GM21367 (cell line): Measurements from ENCODE around the gene PARN.

Experiments used
- ATAC-seq: cut with Tn5 transposase; IDR thresholded peaks from one replicate; pipeline ENCODE4 v1.9.1; 2021; ENCODE audit not compliant: unreplicated experiment

Gene PARN

GRCh38 chr16:14476183-14476582 lies 153.9 kb downstream of the PARN start:
- no peak for ATAC-seq

- ATAC-seq, result no peak
Observed at GRCh38 chr16:14475370-14476139, 154.5 kb downstream of the PARN start.

DNA sequence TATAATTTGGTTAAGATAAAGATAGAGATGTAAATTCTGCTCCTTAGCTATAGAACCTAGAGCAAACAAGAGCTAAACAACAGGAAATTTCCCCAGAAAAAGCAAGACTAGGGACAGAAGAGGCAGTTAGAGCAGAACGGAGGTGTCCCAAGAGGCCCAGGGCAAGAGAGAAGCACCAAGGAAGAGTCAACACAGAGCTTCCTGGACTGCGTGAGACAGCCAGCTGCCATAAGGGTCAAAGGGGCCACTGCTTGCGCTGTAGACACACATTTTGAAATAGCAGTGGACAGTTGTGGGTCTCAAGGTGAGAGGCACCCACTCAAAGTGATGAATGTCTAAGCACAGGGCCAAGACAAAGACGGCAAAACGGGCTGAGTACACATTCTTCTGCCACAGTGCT lies 156.6 kb downstream of the PARN start:
- ATAC-seq, result no peak

DNA sequence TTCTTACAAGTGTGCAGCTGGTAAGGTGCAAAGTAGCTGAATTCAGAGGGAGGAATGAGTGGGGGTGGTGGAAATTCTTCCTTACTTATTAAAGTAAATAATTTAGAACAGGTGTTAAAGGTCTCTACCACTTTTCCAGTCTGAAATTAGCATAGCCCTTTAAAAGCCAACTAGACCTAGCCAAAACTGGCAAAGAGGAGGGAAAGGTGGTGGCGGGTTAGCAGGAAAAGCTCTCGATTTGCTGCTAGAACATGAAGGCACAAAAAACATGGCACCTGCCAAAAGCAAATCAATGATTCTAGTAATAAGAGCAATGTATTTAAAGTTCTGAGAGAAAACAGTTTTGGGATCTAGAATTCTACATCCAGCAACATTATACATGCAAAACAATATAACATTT lies 157.7 kb downstream of the PARN start:
- ATAC-seq, result no peak

- ATAC-seq, result no peak
Observed at GRCh38 chr16:14470788-14471187, 159.3 kb downstream of the PARN start.

DNA sequence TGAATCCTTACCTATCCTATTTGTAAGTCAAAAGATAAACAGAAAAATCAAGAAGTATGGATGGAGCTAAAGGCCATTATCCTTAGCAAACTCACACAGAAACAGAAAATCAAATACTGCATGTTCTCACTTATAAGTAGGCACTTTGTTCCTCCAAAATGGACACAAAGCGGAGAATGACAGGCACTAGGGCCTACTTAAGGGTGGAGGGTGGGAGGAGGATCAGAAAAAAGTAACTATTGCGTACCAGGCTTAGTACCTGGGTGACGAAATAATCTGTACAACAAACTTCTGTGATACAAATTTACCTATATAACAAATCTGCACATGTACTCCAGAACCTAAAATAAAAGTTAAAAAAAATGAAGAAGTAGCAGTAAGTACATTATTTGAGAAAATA lies 164.3 kb downstream of the PARN start:
- no peak for ATAC-seq

GRCh38 chr16:14464796-14465195 lies 165.3 kb downstream of the PARN start:
- no peak for ATAC-seq

- no peak for ATAC-seq
Observed at GRCh38 chr16:14464192-14464591, 165.9 kb downstream of the PARN start.

DNA sequence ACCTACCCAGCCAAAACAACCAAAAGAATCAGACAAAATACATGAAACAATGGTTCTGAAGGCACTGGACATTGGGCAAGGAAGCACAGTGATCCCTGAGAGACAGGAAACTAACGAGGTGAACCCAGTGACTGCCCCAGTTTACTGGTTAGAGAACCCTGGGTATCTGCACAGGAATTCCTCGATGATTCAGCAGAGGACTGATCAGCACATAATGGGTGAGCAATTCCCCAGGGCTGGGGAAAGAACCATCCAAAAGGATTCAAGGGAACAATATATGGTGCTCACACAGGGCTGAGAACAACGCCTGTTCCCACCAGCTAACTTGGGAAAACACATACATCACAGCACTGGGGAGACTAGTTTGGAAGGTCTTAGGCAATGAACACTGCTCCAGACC lies 167.2 kb downstream of the PARN start:
- ATAC-seq, result no peak

DNA sequence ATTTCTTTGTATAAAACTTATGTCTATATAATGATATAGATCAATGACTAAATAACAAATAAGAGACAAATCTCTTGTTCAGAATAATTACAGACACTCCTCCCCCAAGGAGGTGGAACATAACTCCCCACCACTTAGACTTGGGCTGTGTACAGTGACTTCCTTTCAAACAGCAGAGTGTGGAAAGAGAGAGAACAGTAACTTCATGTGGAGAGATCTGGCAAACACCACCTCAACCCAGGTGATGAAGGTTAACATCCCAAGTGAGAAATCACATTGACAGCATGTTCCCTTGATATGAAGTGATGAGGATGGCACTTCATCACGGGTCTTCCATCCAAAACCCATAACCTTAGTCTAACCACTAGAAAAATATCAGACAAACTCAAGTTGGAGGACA lies 169.3 kb downstream of the PARN start:
- ATAC-seq, result no peak

DNA sequence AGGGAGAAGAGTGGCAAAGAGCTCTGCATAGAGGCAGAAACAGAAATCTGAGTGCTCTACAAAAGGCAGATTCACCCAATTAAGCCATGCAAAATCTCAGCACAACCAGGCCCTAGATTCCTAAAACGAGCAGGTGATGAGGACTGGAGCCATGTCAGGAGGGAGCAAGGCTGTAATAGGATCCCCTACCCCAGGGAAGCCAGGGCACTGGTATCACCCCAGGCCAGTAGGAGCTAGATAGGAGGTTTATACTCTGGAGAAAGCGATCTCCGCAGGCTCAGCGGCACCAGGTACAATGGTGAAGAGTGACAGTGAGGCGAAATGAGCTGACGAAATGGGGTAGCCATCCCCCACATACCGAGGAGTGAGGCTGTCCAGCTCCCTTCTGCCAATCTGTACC lies 171.5 kb downstream of the PARN start:
- no peak for ATAC-seq

- no peak for ATAC-seq
Observed at GRCh38 chr16:14456793-14457481, 173.1 kb downstream of the PARN start.

GRCh38 chr16:14455573-14455972 lies 174.5 kb downstream of the PARN start:
- no peak for ATAC-seq

DNA sequence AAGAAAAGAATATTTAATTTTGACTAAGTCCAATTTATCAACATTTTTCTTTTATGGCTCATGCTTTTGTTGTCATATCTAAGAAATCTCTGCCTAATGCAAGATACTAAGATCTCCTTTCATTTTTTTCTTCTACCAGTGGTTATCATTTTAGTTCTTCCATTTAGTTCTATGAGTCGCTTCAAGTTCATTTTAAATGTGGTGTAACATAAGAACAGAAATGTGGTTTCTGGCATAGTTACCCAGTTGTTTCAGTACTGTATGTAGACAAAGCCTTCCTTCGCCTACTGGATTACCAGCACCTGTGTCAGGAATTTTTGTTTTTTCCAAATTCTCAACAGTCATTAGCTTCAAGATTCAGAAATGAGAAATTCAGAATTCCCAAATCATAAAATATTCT lies 175.7 kb downstream of the PARN start:
- no peak for ATAC-seq

DNA sequence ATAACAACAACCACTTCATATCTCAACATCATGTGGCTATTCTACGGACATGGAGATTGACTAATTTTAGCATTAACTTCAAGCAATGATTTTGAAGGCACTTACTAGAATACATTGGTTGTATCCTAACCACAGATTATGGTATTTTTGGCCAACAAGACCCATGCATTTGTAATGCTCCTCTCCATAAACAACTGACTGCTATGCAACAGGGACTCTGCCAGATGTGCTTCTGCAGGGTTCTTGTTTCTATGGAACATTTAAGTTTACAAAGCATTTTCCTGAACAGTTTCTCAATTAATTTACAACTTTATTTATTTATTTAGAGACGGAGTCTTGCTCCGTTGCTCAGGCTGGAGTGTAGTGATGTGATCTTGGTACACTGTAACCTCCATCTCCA lies 178.0 kb downstream of the PARN start:
- ATAC-seq, result no peak

GRCh38 chr16:14450846-14451245 lies 179.2 kb downstream of the PARN start:
- no peak for ATAC-seq

GRCh38 chr16:14449790-14450480 lies 180.1 kb downstream of the PARN start:
- ATAC-seq, result no peak

- ATAC-seq, result no peak
Observed at GRCh38 chr16:14449334-14449733, 180.7 kb downstream of the PARN start.

- no peak for ATAC-seq
Observed at GRCh38 chr16:14448879-14449278, 181.2 kb downstream of the PARN start.

- ATAC-seq, result no peak
Observed at GRCh38 chr16:14447783-14448182, 182.3 kb downstream of the PARN start.

DNA sequence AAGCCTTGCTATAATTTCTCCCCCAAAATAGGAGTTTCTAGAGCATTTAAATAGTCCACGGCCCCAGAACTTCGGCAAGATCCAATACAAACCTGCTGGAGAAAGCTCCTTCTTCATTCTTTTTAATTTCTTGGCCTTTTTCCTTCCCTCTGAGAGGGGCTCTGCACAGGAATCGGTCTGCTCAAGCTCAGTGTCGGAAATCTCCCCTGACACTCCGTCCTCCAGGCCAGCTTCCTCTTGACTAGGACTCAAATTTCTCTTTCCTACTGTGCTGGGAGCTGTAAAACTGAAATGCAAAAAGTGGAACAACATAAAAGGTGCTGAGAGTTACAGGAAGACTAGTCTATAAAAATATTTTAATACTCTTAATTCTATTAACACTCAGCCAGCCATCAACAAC lies 183.3 kb downstream of the PARN start:
- no peak for ATAC-seq
